Stomach (tissue), 4 donors: ENCODE data around the gene ATP5F1D.

Experiments
- POLR2AphosphoS5 ChIP-seq, 3 donors: sonication (generic); formaldehyde crosslinking; IDR thresholded peaks; one replicate each; pipeline ENCODE4 v1.6.1; 2016; ENCODE audit warnings: antibody characterized with exemption in 3 of 3
- TF ChIP-seq, protein P1 (sequence below), 7 experiments: fragments of 450-650 bp in 4 of 7; fragments of 200-600 bp in 3 of 7; sonication (generic) in 3 of 7; IDR thresholded peaks; one replicate each; pipeline ENCODE4 v1.5.1; 2016 to 2019; ENCODE audit warnings: antibody characterized with exemption in 7 of 7, control low read depth in 2 of 7, mild to moderate bottlenecking in 1 of 7

GRCh38 chr19:1267477-1268225, 26.1 kb downstream of the ATP5F1D start:
- TF ChIP-seq, protein P1, sequence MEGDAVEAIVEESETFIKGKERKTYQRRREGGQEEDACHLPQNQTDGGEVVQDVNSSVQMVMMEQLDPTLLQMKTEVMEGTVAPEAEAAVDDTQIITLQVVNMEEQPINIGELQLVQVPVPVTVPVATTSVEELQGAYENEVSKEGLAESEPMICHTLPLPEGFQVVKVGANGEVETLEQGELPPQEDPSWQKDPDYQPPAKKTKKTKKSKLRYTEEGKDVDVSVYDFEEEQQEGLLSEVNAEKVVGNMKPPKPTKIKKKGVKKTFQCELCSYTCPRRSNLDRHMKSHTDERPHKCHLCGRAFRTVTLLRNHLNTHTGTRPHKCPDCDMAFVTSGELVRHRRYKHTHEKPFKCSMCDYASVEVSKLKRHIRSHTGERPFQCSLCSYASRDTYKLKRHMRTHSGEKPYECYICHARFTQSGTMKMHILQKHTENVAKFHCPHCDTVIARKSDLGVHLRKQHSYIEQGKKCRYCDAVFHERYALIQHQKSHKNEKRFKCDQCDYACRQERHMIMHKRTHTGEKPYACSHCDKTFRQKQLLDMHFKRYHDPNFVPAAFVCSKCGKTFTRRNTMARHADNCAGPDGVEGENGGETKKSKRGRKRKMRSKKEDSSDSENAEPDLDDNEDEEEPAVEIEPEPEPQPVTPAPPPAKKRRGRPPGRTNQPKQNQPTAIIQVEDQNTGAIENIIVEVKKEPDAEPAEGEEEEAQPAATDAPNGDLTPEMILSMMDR (IDR thresholded peaks at IDR 0.05) = no peak
- TF ChIP-seq POLR2AphosphoS5 (IDR thresholded peaks at IDR 0.05) = no peak
